GM10847 (cell line): ENCODE results near the gene KCNN4.

Experiments
- POLR2A ChIP-seq: IDR thresholded peaks from 2 replicates; pipeline ENCODE4 v1.6.1; 2011; ENCODE audit not compliant: insufficient read length; ENCODE audit errors: extremely low read depth

KCNN4 gene

DNA sequence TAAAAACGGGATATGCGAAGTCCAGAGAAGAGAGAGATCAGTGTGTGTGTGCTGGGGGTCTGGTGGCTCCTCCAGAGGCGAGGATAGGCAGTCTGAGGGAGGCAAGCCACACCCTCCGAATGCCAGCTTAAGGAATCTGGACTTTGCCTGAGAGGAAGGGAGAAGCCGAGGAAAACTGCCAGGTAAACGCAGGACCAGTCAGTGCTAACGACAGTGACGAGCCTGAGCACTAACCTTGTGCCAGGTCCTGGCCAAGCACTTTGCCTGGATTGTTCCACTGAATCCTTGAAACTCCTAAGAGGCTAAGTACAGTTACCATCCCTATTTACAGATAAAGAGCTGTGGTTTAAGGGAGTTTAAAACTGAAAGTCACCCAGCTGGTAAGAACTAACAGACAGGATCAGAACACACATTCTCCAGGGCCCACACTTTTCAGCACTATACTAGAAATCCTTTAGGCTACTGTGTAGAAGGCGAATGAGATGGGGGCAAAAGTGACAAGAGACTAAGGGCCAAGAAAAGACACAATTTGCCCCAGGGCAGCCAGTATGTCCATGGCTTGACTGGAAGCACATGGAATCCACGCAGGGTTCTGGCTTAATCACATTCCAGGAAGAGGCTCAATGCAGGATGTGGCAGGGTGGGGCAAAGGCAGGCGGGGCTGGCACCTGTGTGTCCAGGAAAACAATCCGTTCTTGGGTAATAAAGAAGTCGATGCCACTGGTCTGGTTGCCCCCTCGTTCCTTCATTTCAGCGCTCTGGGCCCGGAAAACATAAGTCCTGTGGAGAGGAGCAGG, 41.1 kb downstream of the KCNN4 start:
- no peak for TF ChIP-seq POLR2A

GRCh38 chr19:43738780-43739211, 42.0 kb downstream of the KCNN4 start:
- no peak for TF ChIP-seq POLR2A

DNA sequence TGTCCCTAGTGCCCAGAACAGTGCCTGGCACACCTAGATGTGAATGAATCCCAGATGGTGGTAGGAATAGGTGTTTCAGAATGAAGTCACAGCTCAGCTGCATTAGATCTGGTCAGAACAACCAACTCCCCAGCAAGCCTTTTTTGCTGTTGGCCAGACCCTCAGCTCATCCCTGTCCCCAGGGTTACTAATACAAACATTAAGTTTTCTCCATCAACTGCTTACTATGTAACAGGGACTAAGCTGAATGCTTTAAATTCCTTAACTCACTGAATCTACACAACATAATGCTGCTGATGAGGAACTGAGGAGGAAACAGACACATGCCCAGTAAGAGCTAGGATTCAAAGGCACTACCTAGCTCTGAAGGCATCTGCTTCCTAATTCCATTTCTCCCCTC, 44.8 kb downstream of the KCNN4 start:
- no peak for TF ChIP-seq POLR2A

DNA sequence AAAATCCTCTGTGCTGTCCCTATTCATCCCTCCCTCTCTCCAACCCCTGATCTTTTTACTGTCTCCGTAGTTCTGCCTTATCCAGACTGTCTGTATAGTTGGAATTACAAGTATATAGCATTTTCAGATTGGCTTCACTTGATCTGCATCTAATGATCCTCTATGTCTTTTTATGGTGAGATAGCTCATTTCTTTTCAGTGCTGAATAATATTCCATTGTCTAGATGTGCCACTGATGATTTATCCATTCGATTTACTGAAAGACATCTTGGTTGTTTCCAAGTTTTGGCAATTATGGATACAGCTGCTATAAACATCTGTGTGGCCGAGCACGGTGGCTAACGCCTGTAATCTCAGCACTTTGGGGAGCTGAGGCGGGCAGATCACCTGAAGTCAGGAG, 45.8 kb downstream of the KCNN4 start:
- TF ChIP-seq POLR2A, result no peak

- no peak for TF ChIP-seq POLR2A
These were observed 48.9 kb downstream of the KCNN4 start for GRCh38 chr19:43731846-43732245.

DNA sequence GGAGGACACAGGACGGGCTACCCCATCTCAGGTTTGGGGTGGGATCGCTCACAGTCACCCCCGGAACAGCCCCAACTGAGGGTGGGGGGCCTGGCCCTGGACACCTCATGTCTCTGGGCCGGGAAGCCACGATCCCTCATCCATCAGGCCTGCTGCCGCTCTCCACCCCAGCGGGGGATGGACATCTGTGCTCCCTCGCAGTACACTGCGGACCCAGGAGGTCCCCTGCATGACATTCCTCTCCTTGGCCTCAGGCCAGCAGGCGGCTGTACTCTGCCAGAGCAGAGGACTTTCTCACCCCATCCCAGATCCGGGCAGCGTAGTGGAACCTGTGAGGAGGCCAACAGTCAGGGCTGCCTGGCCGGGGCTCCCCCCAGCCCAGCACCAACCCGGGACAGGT, 49.4 kb downstream of the KCNN4 start:
- TF ChIP-seq POLR2A, result no peak

GRCh38 chr19:43729919-43730318, 50.9 kb downstream of the KCNN4 start:
- no peak for TF ChIP-seq POLR2A

DNA sequence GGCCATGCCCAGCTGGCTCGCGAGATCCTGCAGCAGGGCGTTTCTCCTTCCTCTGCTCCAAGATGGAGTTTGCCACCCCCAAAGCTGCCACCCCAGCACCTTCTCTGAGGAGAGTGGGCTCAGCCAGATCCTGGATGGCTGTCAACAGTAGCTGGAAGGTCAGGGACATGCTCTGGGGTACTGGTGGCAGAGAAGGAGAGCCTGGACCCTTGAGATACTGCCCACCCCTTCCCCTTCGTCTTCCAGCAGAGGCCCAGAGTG, 53.2 kb downstream of the KCNN4 start:
- TF ChIP-seq POLR2A, result no peak

DNA sequence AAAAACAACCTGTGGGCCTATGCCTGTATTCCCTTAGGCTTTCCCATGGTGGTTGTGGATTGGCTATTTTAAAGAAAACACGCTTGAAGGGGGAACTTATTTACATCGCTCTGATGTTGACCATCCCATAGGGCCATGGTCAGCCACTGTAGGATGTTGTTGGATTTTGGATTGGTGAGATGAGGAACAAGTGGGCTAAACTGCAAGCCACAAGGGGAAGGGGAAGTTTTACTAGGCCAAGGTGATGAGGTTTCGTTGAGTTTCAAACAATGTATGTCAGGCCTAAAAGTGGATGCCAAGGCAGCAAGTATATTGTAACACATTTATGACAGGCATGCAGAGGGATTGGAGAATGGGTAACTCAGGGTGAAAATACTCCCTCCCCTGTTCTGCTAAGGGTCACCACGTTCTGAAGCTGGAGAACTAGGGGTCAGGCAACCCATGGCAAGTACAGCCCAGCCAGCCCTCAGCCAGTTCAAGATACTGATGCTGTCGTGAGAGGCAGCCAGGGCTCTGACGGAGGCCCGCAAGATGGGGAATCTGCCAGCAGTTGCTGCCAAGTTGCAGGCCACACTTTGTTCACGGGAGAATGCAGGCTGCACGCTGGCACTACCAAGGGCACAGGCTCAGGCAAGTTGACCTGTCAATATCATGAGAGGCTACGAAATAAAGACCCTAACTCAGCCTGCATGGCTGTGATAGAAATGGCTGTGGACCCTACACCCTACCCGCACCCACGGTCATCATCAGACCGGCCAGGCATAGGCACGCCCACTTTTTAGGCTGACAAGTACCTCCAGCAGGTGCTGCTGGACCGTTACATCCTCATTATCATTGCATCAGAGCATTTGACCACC, 53.8 kb downstream of the KCNN4 start:
- no peak for TF ChIP-seq POLR2A

DNA sequence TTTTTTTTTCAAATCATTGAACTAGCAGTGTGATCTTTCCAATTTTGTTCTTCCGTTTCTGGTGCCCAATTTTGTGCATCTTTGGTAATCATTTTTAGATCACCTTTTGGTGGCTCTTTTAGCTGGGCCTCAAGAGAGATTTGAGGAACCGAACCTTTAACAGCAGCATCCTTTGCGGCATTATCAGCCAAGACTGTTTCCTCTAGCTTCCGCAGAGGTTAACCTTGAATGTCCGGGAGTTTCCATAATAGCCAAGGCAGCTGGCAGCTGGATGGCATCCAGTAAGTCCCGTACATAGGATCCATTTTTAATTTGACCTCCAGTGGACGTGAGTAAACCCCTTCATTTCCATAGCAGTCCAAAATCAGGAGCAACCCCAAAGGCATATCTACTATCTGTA, 55.3 kb downstream of the KCNN4 start:
- TF ChIP-seq POLR2A, result no peak

DNA sequence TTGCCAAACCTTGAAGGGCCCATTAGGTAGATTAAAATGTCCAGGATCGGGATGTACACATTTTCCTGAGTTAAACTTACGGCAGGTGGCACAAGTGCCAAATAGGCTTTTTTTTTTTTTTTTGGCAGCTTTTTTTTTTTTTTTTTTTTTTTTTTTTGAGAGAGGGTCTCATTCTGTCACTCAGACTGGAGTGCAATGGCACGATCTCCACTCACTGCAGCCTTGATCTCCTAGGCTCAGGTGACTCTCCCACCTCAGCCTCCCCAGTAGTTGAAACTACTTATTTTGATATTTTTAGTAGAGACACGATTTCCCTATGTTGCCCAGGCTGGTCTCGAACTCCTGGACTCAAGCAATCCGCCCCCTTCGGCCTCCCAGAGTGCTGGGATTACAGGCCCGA, 55.9 kb downstream of the KCNN4 start:
- no peak for TF ChIP-seq POLR2A

- TF ChIP-seq POLR2A, result no peak
These were observed 57.2 kb downstream of the KCNN4 start for GRCh38 chr19:43723588-43723987.

DNA sequence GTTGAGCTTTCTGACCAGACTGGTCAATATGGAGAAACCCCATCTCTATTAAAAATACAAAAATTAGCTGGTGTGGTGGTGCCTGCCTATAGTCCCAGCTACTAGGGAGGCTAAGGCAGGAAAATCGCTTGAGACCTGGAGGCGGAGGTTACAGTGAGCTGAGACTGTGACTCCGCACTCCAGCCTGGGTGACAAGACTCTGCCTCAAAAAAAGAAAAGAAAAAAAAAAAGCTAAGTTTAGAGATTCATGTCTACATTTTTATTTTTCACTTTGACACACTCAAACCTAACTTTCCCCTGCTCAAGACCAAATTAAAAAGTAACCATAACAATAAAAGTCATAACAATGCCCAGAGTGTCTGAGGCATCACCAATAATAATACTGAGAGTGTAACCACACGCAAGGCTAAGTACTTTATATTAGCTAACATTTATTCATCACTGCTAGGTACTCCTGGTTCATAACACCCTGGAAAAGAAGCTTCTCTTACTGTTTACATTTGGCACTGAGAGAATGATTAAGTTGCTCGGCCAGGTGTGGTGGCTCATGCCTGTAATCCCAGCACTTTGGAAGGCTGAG, 59.2 kb downstream of the KCNN4 start:
- no peak for TF ChIP-seq POLR2A

GRCh38 chr19:43720936-43721335, 59.8 kb downstream of the KCNN4 start:
- TF ChIP-seq POLR2A, result no peak

DNA sequence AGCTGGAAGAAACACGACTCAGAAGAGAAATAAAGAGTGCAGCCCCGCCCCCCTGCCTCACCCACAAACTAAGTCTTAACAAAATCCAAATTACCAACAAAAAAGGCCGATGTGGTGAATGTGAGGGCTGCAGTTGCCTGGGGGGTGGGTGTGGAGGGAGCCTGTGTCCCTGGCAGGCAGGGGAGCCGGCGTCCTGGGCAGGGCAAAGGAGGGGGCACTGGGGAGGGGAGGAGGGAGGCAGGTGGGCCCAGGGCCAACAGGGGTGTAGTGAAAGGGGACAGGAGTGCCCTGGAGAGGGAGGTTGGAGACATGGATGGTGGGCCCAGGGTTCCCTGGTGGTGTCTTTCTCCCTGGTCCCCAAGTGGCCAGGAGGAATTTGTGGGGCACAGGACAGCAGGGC, 60.9 kb downstream of the KCNN4 start:
- no peak for TF ChIP-seq POLR2A

GRCh38 chr19:43719378-43719868, 61.4 kb downstream of the KCNN4 start:
- TF ChIP-seq POLR2A, result no peak
